HCT116 (cell line): ENCODE measurements around the gene TRPM4. TPM values are rescaled to one million over a fixed set of nuclear protein-coding genes. Genes with fewer than 3 reads are reported as not detected.
"Not testable (repeated sequence)": the region's sequence is repeated elsewhere in the genome, so short reads cannot be mapped to it uniquely, and the experiment has no call there.

Experiments used
- ATAC-seq: fragments of 200-7000 bp; cut with Tn5 transposase; 2 replicates; pipeline ENCODE4 v1.9.1; 2020; ENCODE audit warnings: mild to moderate bottlenecking, moderate library complexity
- BruUV-seq: library from RNA; stranded (reverse); fragments of 400-500 nt; replicated peaks from 2 replicates; lab custom pipeline; 2021; lab: Mats Ljungman, UMichigan
- CTCF ChIA-PET: fragments of 300-600 bp; sonication (Branson Sonifier 250); formaldehyde crosslinking; loops from one replicate; lab custom pipeline; 2021; ENCODE audit warnings: antibody characterized with exemption; lab: Charles Lee
- POLR2A ChIA-PET: fragments of 300-600, 350-600 bp; sonication (Branson Sonifier 250); formaldehyde crosslinking; loops from one replicate; lab custom pipeline; 2021; ENCODE audit warnings: antibody characterized with exemption; lab: Charles Lee
- RAD21 ChIA-PET, 2 experiments: fragments of 300-600 bp; sonication (Branson Sonifier 250); formaldehyde crosslinking; loops; one replicate each; lab custom pipeline; 2023; ENCODE audit warnings: low total read pairs in 2 of 2; ENCODE audit not compliant: uncharacterized antibody in 2 of 2, unreplicated experiment in 2 of 2, low non-redundant PET in 1 of 2; lab: Charles Lee
- DNase-seq: peaks from one replicate; pipeline ENCODE4 v3.0.0-alpha.2; 2010; ENCODE audit warnings: low read depth, low spot score
- H2AFZ ChIP-seq: fragments of 200-600 bp; shearing (Covaris generic), sonication (generic); 2 replicates; pipeline ENCODE4 v1.6.1; 2017; ENCODE audit warnings: low read depth, mixed run types, mixed read lengths, antibody characterized with exemption, low read length; ENCODE audit not compliant: poor library complexity, severe bottlenecking
- H3K27ac ChIP-seq: 2 replicates; pipeline ENCODE4 v1.5.1; 2012; ENCODE audit warnings: low read depth, low read length
- H3K27me3 ChIP-seq: fragments of 200-600 bp; sonication (generic); 2 replicates; pipeline ENCODE4 v1.6.1; 2016; ENCODE audit warnings: mixed run types, low read length, mixed read lengths; ENCODE audit not compliant: insufficient read depth
- H3K36me3 ChIP-seq, 2 experiments: fragments of 200-500 bp in 1 of 2; fragments of 200-600 bp in 1 of 2; sonication (Bioruptor generic) in 1 of 2; sonication (generic) in 1 of 2; 2 replicates each; pipeline versions ENCODE4 v1.5.1 to v1.6.1; 2014 to 2016; ENCODE audit warnings: low read length in 2 of 2, inconsistent platforms in 1 of 2, mixed read lengths in 1 of 2, mixed run types in 1 of 2; ENCODE audit not compliant: insufficient read depth in 2 of 2, control insufficient read depth in 1 of 2
- H3K4me1 ChIP-seq, 2 experiments: fragments of 200-600 bp in 1 of 2; sonication (generic) in 1 of 2; 2 replicates each; pipeline versions ENCODE4 v1.5.1 to v1.6.1; 2012 to 2017; ENCODE audit warnings: low read length in 2 of 2, inconsistent platforms in 1 of 2, mild to moderate bottlenecking in 1 of 2, mixed read lengths in 1 of 2, mixed run types in 1 of 2, moderate library complexity in 1 of 2; ENCODE audit not compliant: insufficient read depth in 2 of 2, control insufficient read depth in 1 of 2
- H3K4me2 ChIP-seq: fragments of 200-600 bp; sonication (generic); 2 replicates; pipeline ENCODE4 v1.6.1; 2017; ENCODE audit warnings: mixed run types, low read length, mixed read lengths
- H3K4me3 ChIP-seq, 2 experiments: fragments of 200-600 bp in 1 of 2; sonication (generic) in 1 of 2; replicated peaks in 1 of 2; 2 replicates each; pipeline ENCODE4 v1.5.1; 2011 to 2016; ENCODE audit warnings: low read length in 2 of 2, control low read depth in 1 of 2, low read depth in 1 of 2, mild to moderate bottlenecking in 1 of 2, mixed read lengths in 1 of 2, mixed run types in 1 of 2
- H3K79me2 ChIP-seq: fragments of 200-600 bp; sonication (generic); 2 replicates; pipeline ENCODE4 v1.6.1; 2017; ENCODE audit warnings: mild to moderate bottlenecking, mixed run types, low read length, moderate library complexity, mixed read lengths; ENCODE audit not compliant: insufficient read depth
- H3K9ac ChIP-seq: fragments of 200-600 bp; sonication (generic); 2 replicates; pipeline ENCODE4 v1.6.1; 2016; ENCODE audit warnings: low read length, mixed read lengths
- H3K9me2 ChIP-seq: fragments of 200-600 bp; sonication (generic), shearing (Covaris generic); 2 replicates; pipeline ENCODE4 v1.6.1; 2017; ENCODE audit warnings: mixed run types, mild to moderate bottlenecking, moderate library complexity; ENCODE audit not compliant: insufficient read depth
- H3K9me3 ChIP-seq, 2 experiments: fragments of 200-500 bp in 1 of 2; fragments of 200-600 bp in 1 of 2; sonication (Bioruptor generic) in 1 of 2; sonication (generic) in 1 of 2; 2 replicates each; pipeline ENCODE4 v1.6.1; 2014 to 2017; ENCODE audit warnings: low read length in 2 of 2, mixed read lengths in 2 of 2, inconsistent platforms in 1 of 2, low read depth in 1 of 2, mild to moderate bottlenecking in 1 of 2, mixed run types in 1 of 2, moderate library complexity in 1 of 2; ENCODE audit not compliant: control insufficient read depth in 1 of 2, insufficient read depth in 1 of 2
- H4K20me1 ChIP-seq: fragments of 200-600 bp; sonication (generic), shearing (Covaris generic); 2 replicates; pipeline ENCODE4 v1.6.1; 2017; ENCODE audit warnings: mixed run types, mild to moderate bottlenecking, moderate library complexity; ENCODE audit not compliant: insufficient read depth
- CBX3 ChIP-seq: IDR thresholded peaks from 2 replicates; pipeline ENCODE4 v1.6.1; 2012; ENCODE audit warnings: low read depth
- CEBPB ChIP-seq: IDR thresholded peaks from 2 replicates; pipeline ENCODE4 v1.6.1; 2012; ENCODE audit warnings: low read depth
- EGR1 ChIP-seq: IDR thresholded peaks from 2 replicates; pipeline ENCODE4 v1.6.1; 2012; ENCODE audit warnings: low read depth
- ELF1 ChIP-seq: IDR thresholded peaks from 2 replicates; pipeline ENCODE4 v1.6.1; 2012; ENCODE audit warnings: low read depth, borderline replicate concordance
- EZH2 ChIP-seq: fragments of 200-600 bp; sonication (generic); IDR thresholded peaks from 2 replicates; pipeline ENCODE4 v1.6.1; 2017; ENCODE audit warnings: antibody characterized with exemption, mixed run types
- FOSL1 ChIP-seq: IDR thresholded peaks from 2 replicates; pipeline ENCODE4 v1.6.1; 2012; ENCODE audit warnings: low read depth
- POLR2A ChIP-seq: IDR thresholded peaks from 2 replicates; pipeline ENCODE4 v1.7.0; 2011; ENCODE audit warnings: borderline replicate concordance; ENCODE audit not compliant: insufficient read depth, insufficient read length; ENCODE audit errors: extremely low read depth
- RAD21 ChIP-seq: IDR thresholded peaks from 2 replicates; pipeline ENCODE4 v1.6.1; 2012; ENCODE audit warnings: low read depth, mild to moderate bottlenecking
- SIN3A ChIP-seq: IDR thresholded peaks from 2 replicates; pipeline ENCODE4 v1.6.1; 2012; ENCODE audit warnings: low read depth
- SRF ChIP-seq: IDR thresholded peaks from 2 replicates; pipeline ENCODE4 v1.6.1; 2012; ENCODE audit warnings: low read depth
- TCF7L2 ChIP-seq: IDR thresholded peaks from 2 replicates; pipeline ENCODE4 v1.7.0; 2011; ENCODE audit warnings: borderline replicate concordance, inconsistent platforms; ENCODE audit not compliant: insufficient read depth, insufficient read length; ENCODE audit errors: extremely low read depth
- YY1 ChIP-seq: IDR thresholded peaks from 2 replicates; pipeline ENCODE4 v1.6.1; 2011; ENCODE audit warnings: low read length, low read depth, moderate library complexity, mild to moderate bottlenecking; ENCODE audit not compliant: insufficient replicate concordance; ENCODE audit errors: extremely low read depth
- intact Hi-C: fragments of 100-400 bp; cut with micrococcal nuclease; formaldehyde crosslinking; loops from 2 replicates; pipeline ENCODE4 v1.10.0; 2022
- total RNA-seq: library from RNA; stranded (reverse); gene quantifications from one replicate; pipeline ENCODE4 v1.2.1, GENCODE V29; 2021; ENCODE audit not compliant: unreplicated experiment
- TF ChIP-seq, protein P1 (sequence below), 3 experiments: fragments of 200-600 bp in 1 of 3; sonication (generic) in 1 of 3; IDR thresholded peaks in 2 of 3; conservative IDR thresholded peaks in 1 of 3; 2 replicates each; pipeline ENCODE4 v1.5.1; 2012 to 2017; ENCODE audit warnings: low read depth in 2 of 3, low read length in 2 of 3, antibody characterized with exemption in 1 of 3, borderline replicate concordance in 1 of 3, control low read depth in 1 of 3, mild to moderate bottlenecking in 1 of 3, mixed read lengths in 1 of 3, mixed run types in 1 of 3, moderate library complexity in 1 of 3; ENCODE audit not compliant: insufficient read depth in 1 of 3
- TF ChIP-seq, protein P2 (sequence below): IDR thresholded peaks from 2 replicates; pipeline ENCODE4 v1.6.1; 2012; ENCODE audit warnings: low read depth
- TF ChIP-seq, protein P3 (sequence below): IDR thresholded peaks from 2 replicates; pipeline ENCODE4 v1.6.1; 2012

The TRPM4 gene
- total RNA-seq, 1 experiment from 2014 or later: 44.2 TPM

DNA sequence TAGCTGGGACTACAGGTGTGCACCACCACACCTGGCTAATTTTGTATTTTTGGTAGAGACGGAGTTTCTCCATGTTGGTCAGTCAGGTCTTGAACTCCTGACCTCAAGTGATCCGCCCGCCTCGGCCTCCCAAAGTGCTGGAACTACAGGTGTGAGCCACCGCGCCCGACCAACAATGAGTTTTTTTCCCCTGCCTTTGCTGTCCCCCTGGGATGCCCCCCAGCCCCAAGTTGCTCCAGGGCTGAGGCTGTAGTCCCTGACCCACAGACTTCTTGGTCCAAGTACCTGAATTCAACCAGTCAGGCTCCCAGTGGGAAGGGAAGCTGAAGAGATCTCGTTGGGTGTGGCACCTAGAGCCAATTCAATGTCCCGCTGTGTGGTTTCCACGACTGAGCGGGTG lies 66.8 kb downstream of the TRPM4 start:
- H3K79me2 ChIP-seq, POLR2A ChIA-PET, H3K27ac ChIP-seq, BruUV-seq, H3K9me2 ChIP-seq, H2AFZ ChIP-seq, H3K27me3 ChIP-seq, H4K20me1 ChIP-seq, DNase-seq, H3K9me3 ChIP-seq, H3K4me3 ChIP-seq, H3K9ac ChIP-seq, H3K36me3 ChIP-seq: not testable (repeated sequence)
- intact Hi-C loops: loop anchor here (2.0 to 5.0 kb wide), 3 partner anchors 128 to 227 kb away; no protein-coding TSS in a partner anchor
- ChIA-PET RAD21 (interaction anchor here in 1 of 2 experiments (0.7 kb wide), 1 partner anchor 429 kb away, joined by 3 read pairs; no protein-coding TSS in a partner anchor), CTCF (interaction anchor here (0.6 to 2.2 kb wide), 11 partner anchors 16 to 436 kb away, joined by 3 to 11 read pairs (median 4); partner anchors contain the start of genes GYS1, LIN7B and RUVBL2)
- peak; percentile 33 for ATAC-seq
- Histone ChIP-seq H3K4me2 (peak overlapping the region; percentile 12; the same call in 1 of the 2 replicates), H3K4me1 (peaks cover 7 to 20% of the 10 kb centered on the region in 2 experiments; a peak in 3 of 4 replicates)

DNA sequence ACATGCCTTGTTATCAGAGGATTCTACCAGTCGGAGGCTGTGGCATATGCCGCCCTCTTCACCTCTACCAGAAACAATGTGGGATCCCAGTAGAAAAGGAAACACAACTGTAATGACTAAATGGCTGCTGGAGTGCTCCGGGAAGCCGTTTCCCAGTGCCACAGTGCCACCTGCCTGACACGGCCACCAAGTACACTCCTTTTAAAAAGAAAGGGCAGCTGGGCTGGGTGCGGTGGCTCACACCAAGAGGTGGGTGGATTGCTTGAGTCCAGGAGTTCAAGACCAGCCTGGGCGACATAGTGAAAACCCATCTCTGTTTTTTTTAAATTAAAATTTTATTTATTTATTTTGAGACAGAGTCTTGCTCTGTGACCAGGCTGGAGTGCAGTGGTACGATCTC lies 67.3 kb downstream of the TRPM4 start:
- Histone ChIP-seq H3K9ac (no peak overlapping the region), H3K4me2 (peak overlapping the region; percentile 12; the same call in 1 of the 2 replicates), H3K4me1 (peaks cover 7 to 20% of the 10 kb centered on the region in 2 experiments; a peak in 3 of 4 replicates), H3K36me3 (no peaks in the 10 kb centered on the region), H2AFZ (no peak overlapping the region), H3K9me2 (no peaks in the 10 kb centered on the region), H3K27me3 (no peaks in the 10 kb centered on the region), H3K79me2 (no peaks in the 10 kb centered on the region), H4K20me1 (no peaks in the 10 kb centered on the region), H3K4me3 (no peak overlapping the region), H3K27ac (no peak overlapping the region), H3K9me3 (no peaks in the 10 kb centered on the region)
- BruUV-seq: no TSS peak
- DNase-seq (peak; percentile 61), ATAC-seq (peak; percentile 87)
- intact Hi-C loops: loop anchor here (2.0 to 5.0 kb wide), 4 partner anchors 128 to 322 kb away; no protein-coding TSS in a partner anchor
- ChIA-PET RAD21 (interaction anchor here in 1 of 2 experiments (0.7 kb wide), 1 partner anchor 429 kb away, joined by 3 read pairs; no protein-coding TSS in a partner anchor), CTCF (interaction anchor here (0.6 to 2.2 kb wide), 18 partner anchors 8 to 437 kb away, joined by 3 to 11 read pairs (median 5); partner anchors contain the start of genes GYS1, LIN7B and RUVBL2), POLR2A (no interaction called here)
- no peak for TF ChIP-seq SIN3A
- TF ChIP-seq YY1: no peak
- no peak for TF ChIP-seq SRF
- no peak for TF ChIP-seq EZH2
- no peak for TF ChIP-seq ELF1
- no peak for TF ChIP-seq POLR2A
- TF ChIP-seq, protein P1, sequence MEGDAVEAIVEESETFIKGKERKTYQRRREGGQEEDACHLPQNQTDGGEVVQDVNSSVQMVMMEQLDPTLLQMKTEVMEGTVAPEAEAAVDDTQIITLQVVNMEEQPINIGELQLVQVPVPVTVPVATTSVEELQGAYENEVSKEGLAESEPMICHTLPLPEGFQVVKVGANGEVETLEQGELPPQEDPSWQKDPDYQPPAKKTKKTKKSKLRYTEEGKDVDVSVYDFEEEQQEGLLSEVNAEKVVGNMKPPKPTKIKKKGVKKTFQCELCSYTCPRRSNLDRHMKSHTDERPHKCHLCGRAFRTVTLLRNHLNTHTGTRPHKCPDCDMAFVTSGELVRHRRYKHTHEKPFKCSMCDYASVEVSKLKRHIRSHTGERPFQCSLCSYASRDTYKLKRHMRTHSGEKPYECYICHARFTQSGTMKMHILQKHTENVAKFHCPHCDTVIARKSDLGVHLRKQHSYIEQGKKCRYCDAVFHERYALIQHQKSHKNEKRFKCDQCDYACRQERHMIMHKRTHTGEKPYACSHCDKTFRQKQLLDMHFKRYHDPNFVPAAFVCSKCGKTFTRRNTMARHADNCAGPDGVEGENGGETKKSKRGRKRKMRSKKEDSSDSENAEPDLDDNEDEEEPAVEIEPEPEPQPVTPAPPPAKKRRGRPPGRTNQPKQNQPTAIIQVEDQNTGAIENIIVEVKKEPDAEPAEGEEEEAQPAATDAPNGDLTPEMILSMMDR (IDR thresholded peaks at IDR 0.05 in 2 of 3, conservative IDR thresholded peaks at IDR 0.05 in 1 of 3; ENCODE audit: borderline replicate concordance in 1 of 3, insufficient read depth in 1 of 3, low read depth in 2 of 3, low read length in 2 of 3): peak; percentile 61 to 82 (median 67)
- TF ChIP-seq FOSL1: no peak
- no peak for TF ChIP-seq CEBPB
- TF ChIP-seq TCF7L2: no peak
- TF ChIP-seq, protein P2, sequence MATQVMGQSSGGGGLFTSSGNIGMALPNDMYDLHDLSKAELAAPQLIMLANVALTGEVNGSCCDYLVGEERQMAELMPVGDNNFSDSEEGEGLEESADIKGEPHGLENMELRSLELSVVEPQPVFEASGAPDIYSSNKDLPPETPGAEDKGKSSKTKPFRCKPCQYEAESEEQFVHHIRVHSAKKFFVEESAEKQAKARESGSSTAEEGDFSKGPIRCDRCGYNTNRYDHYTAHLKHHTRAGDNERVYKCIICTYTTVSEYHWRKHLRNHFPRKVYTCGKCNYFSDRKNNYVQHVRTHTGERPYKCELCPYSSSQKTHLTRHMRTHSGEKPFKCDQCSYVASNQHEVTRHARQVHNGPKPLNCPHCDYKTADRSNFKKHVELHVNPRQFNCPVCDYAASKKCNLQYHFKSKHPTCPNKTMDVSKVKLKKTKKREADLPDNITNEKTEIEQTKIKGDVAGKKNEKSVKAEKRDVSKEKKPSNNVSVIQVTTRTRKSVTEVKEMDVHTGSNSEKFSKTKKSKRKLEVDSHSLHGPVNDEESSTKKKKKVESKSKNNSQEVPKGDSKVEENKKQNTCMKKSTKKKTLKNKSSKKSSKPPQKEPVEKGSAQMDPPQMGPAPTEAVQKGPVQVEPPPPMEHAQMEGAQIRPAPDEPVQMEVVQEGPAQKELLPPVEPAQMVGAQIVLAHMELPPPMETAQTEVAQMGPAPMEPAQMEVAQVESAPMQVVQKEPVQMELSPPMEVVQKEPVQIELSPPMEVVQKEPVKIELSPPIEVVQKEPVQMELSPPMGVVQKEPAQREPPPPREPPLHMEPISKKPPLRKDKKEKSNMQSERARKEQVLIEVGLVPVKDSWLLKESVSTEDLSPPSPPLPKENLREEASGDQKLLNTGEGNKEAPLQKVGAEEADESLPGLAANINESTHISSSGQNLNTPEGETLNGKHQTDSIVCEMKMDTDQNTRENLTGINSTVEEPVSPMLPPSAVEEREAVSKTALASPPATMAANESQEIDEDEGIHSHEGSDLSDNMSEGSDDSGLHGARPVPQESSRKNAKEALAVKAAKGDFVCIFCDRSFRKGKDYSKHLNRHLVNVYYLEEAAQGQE: no peak
- TF ChIP-seq, protein P3, sequence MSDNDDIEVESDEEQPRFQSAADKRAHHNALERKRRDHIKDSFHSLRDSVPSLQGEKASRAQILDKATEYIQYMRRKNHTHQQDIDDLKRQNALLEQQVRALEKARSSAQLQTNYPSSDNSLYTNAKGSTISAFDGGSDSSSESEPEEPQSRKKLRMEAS: no peak
- peak; percentile 93 for TF ChIP-seq RAD21
- peak; percentile 71 for TF ChIP-seq EGR1
- no peak for TF ChIP-seq CBX3
